Loucy (cell line): ENCODE data around the gene PAK4.

ENCODE experiments used
- H2AFZ ChIP-seq: fragments of 200-600 bp; sonication (generic); 2 replicates; pipeline ENCODE4 v1.6.0; 2016; ENCODE audit warnings: antibody characterized with exemption, mild to moderate bottlenecking, low read length, moderate library complexity
- H3F3A ChIP-seq: fragments of 200-600 bp; 2 replicates; pipeline ENCODE4 v1.6.0; 2016; ENCODE audit warnings: antibody characterized with exemption, low read depth, mild to moderate bottlenecking
- H3K27me3 ChIP-seq: fragments of 200-600 bp; sonication (generic); 2 replicates; pipeline ENCODE4 v1.6.1; 2014; ENCODE audit warnings: low read length, mild to moderate bottlenecking; ENCODE audit not compliant: insufficient read depth, poor library complexity, severe bottlenecking
- H3K36me3 ChIP-seq: fragments of 200-600 bp; sonication (generic); 2 replicates; pipeline ENCODE4 v1.6.1; 2016; ENCODE audit warnings: low read length; ENCODE audit not compliant: insufficient read depth
- H3K4me1 ChIP-seq: fragments of 200-600 bp; sonication (generic); 2 replicates; pipeline ENCODE4 v1.5.1; 2014; ENCODE audit warnings: low read length, mild to moderate bottlenecking; ENCODE audit not compliant: insufficient read depth, poor library complexity, severe bottlenecking
- H3K4me2 ChIP-seq: fragments of 200-600 bp; sonication (generic); 2 replicates; pipeline ENCODE4 v1.6.0; 2014; ENCODE audit warnings: antibody characterized with exemption, low read length, low read depth, mild to moderate bottlenecking; ENCODE audit not compliant: poor library complexity, severe bottlenecking
- H3K4me3 ChIP-seq: fragments of 200-600 bp; sonication (generic); 2 replicates; pipeline ENCODE4 v1.5.1; 2014; ENCODE audit warnings: low read length, mild to moderate bottlenecking, mixed read lengths; ENCODE audit not compliant: poor library complexity, severe bottlenecking
- H3K79me2 ChIP-seq: fragments of 200-600 bp; sonication (generic); 2 replicates; pipeline ENCODE4 v1.6.1; 2014; ENCODE audit warnings: low read length; ENCODE audit not compliant: insufficient read depth
- H3K9ac ChIP-seq: fragments of 200-600 bp; sonication (generic); 2 replicates; pipeline ENCODE4 v1.6.0; 2014; ENCODE audit warnings: mild to moderate bottlenecking, low read depth, low read length, moderate library complexity; ENCODE audit not compliant: poor library complexity, severe bottlenecking
- H3K9me2 ChIP-seq: fragments of 200-600 bp; sonication (generic); replicated peaks from 2 replicates; pipeline ENCODE4 v1.6.1; 2016; ENCODE audit warnings: low read depth, low read length, mixed read lengths
- H3K9me3 ChIP-seq: fragments of 200-600 bp; sonication (generic); 2 replicates; pipeline ENCODE4 v1.6.1; 2014; ENCODE audit warnings: mild to moderate bottlenecking, antibody characterized with exemption, low read length, low read depth; ENCODE audit not compliant: insufficient read depth
- H4K20me1 ChIP-seq: fragments of 200-600 bp; sonication (generic); 2 replicates; pipeline ENCODE4 v1.6.0; 2014; ENCODE audit warnings: antibody characterized with exemption, low read length, mild to moderate bottlenecking; ENCODE audit not compliant: insufficient read depth, poor library complexity, severe bottlenecking
- EZH2phosphoT487 ChIP-seq: fragments of 200-600 bp; IDR thresholded peaks from 2 replicates; pipeline ENCODE4 v1.6.1; 2018; ENCODE audit warnings: antibody characterized with exemption, mild to moderate bottlenecking, moderate library complexity, borderline replicate concordance
- TF ChIP-seq, protein P1 (sequence below): fragments of 200-600 bp; sonication (generic); conservative IDR thresholded peaks from 2 replicates; pipeline ENCODE4 v1.5.1; 2014; ENCODE audit warnings: mild to moderate bottlenecking, antibody characterized with exemption, low read length

PAK4 gene

DNA sequence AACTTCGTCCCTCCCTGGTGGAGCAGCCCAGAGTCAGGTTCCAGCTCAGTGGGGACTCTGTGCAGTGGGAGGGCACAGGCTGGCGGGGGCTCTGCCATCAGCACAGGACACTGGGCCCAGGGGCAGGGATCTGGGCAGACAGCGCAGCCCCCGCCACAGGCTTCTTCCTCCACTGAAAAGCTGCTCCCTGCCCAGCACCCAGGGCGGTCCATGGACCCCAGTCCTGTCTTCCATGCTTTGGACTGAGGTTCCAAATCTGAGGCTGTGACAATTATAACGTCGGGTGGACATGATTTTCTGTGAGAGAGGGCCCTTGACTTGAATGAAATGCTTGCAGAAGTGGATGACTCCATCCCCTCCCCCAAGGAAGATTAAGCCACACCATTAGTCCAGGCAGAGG lies 50.0 kb downstream of the PAK4 start:
- H3K79me2 ChIP-seq = no peaks in the 10 kb centered on the region
- H3K36me3 ChIP-seq = peaks cover 65% of the 10 kb centered on the region; the same call in 1 of the 2 replicates
- no peak overlapping the region for H3K4me2 ChIP-seq
- no peaks in the 10 kb centered on the region for H3K4me1 ChIP-seq
- H3K4me3 ChIP-seq = no peak overlapping the region
- no peak overlapping the region for H2AFZ ChIP-seq
- no peaks in the 10 kb centered on the region for H3K27me3 ChIP-seq
- no peak for TF ChIP-seq EZH2phosphoT487
- TF ChIP-seq, protein P1, sequence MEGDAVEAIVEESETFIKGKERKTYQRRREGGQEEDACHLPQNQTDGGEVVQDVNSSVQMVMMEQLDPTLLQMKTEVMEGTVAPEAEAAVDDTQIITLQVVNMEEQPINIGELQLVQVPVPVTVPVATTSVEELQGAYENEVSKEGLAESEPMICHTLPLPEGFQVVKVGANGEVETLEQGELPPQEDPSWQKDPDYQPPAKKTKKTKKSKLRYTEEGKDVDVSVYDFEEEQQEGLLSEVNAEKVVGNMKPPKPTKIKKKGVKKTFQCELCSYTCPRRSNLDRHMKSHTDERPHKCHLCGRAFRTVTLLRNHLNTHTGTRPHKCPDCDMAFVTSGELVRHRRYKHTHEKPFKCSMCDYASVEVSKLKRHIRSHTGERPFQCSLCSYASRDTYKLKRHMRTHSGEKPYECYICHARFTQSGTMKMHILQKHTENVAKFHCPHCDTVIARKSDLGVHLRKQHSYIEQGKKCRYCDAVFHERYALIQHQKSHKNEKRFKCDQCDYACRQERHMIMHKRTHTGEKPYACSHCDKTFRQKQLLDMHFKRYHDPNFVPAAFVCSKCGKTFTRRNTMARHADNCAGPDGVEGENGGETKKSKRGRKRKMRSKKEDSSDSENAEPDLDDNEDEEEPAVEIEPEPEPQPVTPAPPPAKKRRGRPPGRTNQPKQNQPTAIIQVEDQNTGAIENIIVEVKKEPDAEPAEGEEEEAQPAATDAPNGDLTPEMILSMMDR = no peak
- H3K9ac ChIP-seq = no peak overlapping the region
- no peaks in the 10 kb centered on the region for H3F3A ChIP-seq
- no peaks in the 10 kb centered on the region for H4K20me1 ChIP-seq
- H3K9me2 ChIP-seq = no peaks in the 10 kb centered on the region
- H3K9me3 ChIP-seq = no peaks in the 10 kb centered on the region

DNA sequence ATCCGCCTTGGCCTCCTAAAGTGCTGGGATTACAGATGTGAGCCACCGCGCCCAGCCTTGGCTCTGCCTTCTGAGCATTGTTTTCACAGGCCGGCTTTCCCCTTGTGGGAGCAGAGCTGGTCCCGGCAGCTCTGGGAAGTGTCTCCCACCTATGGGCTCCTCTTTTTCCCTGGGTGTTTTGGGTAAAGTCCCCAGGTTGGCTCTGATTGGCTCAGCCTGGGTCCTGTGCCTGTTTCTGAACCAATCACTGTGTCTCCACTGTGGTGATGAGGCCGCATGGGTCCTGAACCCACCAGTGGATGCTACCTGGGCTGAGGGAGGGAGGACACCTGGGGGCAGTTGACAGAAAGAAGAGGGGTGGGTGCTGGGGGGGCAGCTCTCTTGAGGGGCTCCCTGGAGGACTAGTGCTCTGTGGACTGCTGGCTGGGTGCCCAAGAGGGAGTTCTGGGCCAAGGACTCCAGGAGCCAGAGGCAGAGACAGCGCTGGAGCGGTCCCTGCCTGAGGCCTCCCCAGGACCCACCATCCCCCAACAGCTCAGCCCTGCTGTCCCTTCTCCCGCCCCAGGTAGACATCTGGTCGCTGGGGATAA lies 51.6 kb downstream of the PAK4 start:
- Histone ChIP-seq H4K20me1 (no peaks in the 10 kb centered on the region), H3K79me2 (no peaks in the 10 kb centered on the region), H3K4me3 (no peak overlapping the region), H3K4me2 (no peak overlapping the region), H3F3A (no peaks in the 10 kb centered on the region), H3K9me2 (no peaks in the 10 kb centered on the region), H3K27me3 (no peaks in the 10 kb centered on the region), H2AFZ (no peak overlapping the region), H3K9me3 (no peaks in the 10 kb centered on the region), H3K36me3 (peaks cover 56% of the 10 kb centered on the region; the same call in 1 of the 2 replicates), H3K4me1 (no peaks in the 10 kb centered on the region), H3K9ac (no peak overlapping the region)
- TF ChIP-seq, protein P1 = no peak
- TF ChIP-seq EZH2phosphoT487 = no peak

DNA sequence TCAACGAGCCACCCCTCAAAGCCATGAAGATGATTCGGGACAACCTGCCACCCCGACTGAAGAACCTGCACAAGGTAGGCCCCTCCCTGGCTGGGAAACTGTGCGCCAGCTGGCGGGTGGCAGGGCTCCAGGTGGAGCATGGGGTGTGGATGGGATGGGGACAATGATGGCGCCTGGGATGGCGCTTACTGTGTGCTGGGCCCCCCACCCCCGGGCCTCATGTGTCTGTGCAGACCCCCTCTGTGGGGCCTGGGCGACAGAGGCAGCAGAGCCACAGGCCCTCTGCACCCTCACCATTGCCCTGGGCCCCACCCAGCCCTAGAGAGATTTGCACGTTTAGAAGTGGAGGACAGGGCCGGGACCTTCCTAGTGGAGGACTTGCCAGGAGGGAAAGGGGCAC lies 52.1 kb downstream of the PAK4 start:
- H3F3A ChIP-seq = no peaks in the 10 kb centered on the region
- H3K36me3 ChIP-seq = peaks cover 51% of the 10 kb centered on the region; the same call in 1 of the 2 replicates
- H3K79me2 ChIP-seq = no peaks in the 10 kb centered on the region

More for the DNA sequence above, 52.1 kb downstream of the PAK4 start:
- Histone ChIP-seq H2AFZ (no peak overlapping the region), H3K9me3 (no peaks in the 10 kb centered on the region), H3K9ac (no peak overlapping the region), H4K20me1 (no peaks in the 10 kb centered on the region), H3K4me2 (no peak overlapping the region), H3K4me3 (no peak overlapping the region), H3K9me2 (no peaks in the 10 kb centered on the region), H3K27me3 (no peaks in the 10 kb centered on the region), H3K4me1 (no peaks in the 10 kb centered on the region)
- no peak for TF ChIP-seq EZH2phosphoT487
- TF ChIP-seq, protein P1 = no peak
